OCI-LY3 (cell line): Measurements from ENCODE around the gene TNRC6C.

Experiments
- CTCF ChIP-seq: fragments of 200-600, 300-600 bp; sonication (generic); IDR thresholded peaks from 2 replicates; pipeline ENCODE4 v1.5.1; 2014; ENCODE audit warnings: antibody characterized with exemption, low read length, low read depth
- EZH2phosphoT487 ChIP-seq: fragments of 200-600 bp; shearing (Covaris generic); IDR thresholded peaks from 2 replicates; pipeline ENCODE4 v1.6.1; 2018; ENCODE audit warnings: antibody characterized with exemption, mixed run types, low read depth

- TF ChIP-seq CTCF (no peak), EZH2phosphoT487 (no peak)
Observed at GRCh38 chr17:77925831-77926543, 32.5 kb upstream of the TNRC6C start.
